Fibroblast of lung (primary cell): ENCODE results near the gene TSHZ3. TPM values are rescaled to one million over a fixed set of nuclear protein-coding genes. Genes with fewer than 3 reads are reported as not detected.

Experiments
- DNase-seq, 2 donors: peaks; one replicate each; pipeline versions ENCODE4 v3.0.0 to v3.0.0-alpha.2; 2010; ENCODE audit warnings: low read depth in 2 of 2
- H2AFZ ChIP-seq: 2 replicates; pipeline ENCODE4 v1.5.1; 2012; ENCODE audit warnings: low read length, control low read depth, inconsistent platforms
- H3K27ac ChIP-seq: 2 replicates; pipeline ENCODE4 v1.5.1; 2011; ENCODE audit warnings: low read length, control low read depth; ENCODE audit not compliant: insufficient read depth
- H3K27me3 ChIP-seq: 2 replicates; pipeline ENCODE4 v1.5.1; 2011; ENCODE audit warnings: mild to moderate bottlenecking, low read length; ENCODE audit not compliant: control insufficient read depth, insufficient read depth
- H3K36me3 ChIP-seq: 2 replicates; pipeline ENCODE4 v1.5.1; 2011; ENCODE audit warnings: low read length; ENCODE audit not compliant: control insufficient read depth, insufficient read depth
- H3K4me1 ChIP-seq: 2 replicates; pipeline ENCODE4 v1.5.1; 2011; ENCODE audit warnings: low read length; ENCODE audit not compliant: control insufficient read depth, insufficient read depth; ENCODE audit errors: extremely low read depth
- H3K4me2 ChIP-seq: 2 replicates; pipeline ENCODE4 v1.5.1; 2011; ENCODE audit warnings: low read length, control low read depth; ENCODE audit not compliant: insufficient read depth; ENCODE audit errors: extremely low read depth
- H3K4me3 ChIP-seq, 4 experiments: fragments of 200-600 bp in 1 of 4; sonication (generic) in 1 of 4; replicated peaks in 1 of 4; 2 replicates each; pipeline ENCODE4 v1.5.1; 2011 to 2016; ENCODE audit warnings: low read length in 4 of 4, low read depth in 3 of 4, mild to moderate bottlenecking in 3 of 4, control low read depth in 2 of 4, inconsistent platforms in 1 of 4, mixed read lengths in 1 of 4; ENCODE audit not compliant: insufficient read depth in 1 of 4; ENCODE audit errors: control extremely low read depth in 1 of 4
- H3K79me2 ChIP-seq: 2 replicates; pipeline ENCODE4 v1.5.1; 2012; ENCODE audit warnings: mild to moderate bottlenecking, low read length, inconsistent platforms; ENCODE audit not compliant: control insufficient read depth, insufficient read depth
- H3K9ac ChIP-seq: 2 replicates; pipeline ENCODE4 v1.5.1; 2011; ENCODE audit warnings: mild to moderate bottlenecking, low read length, control low read depth; ENCODE audit not compliant: insufficient read depth
- H3K9me3 ChIP-seq: 2 replicates; pipeline ENCODE4 v1.5.1; 2012; ENCODE audit warnings: low read depth, low read length; ENCODE audit not compliant: control insufficient read depth, insufficient read depth
- H4K20me1 ChIP-seq: 2 replicates; pipeline ENCODE4 v1.5.1; 2011; ENCODE audit warnings: low read length; ENCODE audit not compliant: control insufficient read depth, insufficient read depth; ENCODE audit errors: extremely low read depth
- EZH2 ChIP-seq: IDR thresholded peaks from 2 replicates; pipeline ENCODE4 v1.5.1; 2012; ENCODE audit warnings: low read length, control low read depth, mild to moderate bottlenecking; ENCODE audit errors: missing control alignments
- polyA plus RNA-seq, 2 donors: library from polyadenylated mRNA; depleted of rRNA in 1 of 2; stranded (reverse) in 1 of 2; unstranded in 1 of 2; fragments of >200 nt; gene quantifications; 2 replicates each; pipeline ENCODE4 v1.2.1, GENCODE V29; 2011 to 2012; ENCODE audit warnings: missing spikeins in 1 of 2
- total RNA-seq: library from RNA; depleted of rRNA; stranded (reverse); fragments of >200 nt; gene quantifications from 2 replicates; pipeline ENCODE4 v1.2.1, GENCODE V29; 2014
- TF ChIP-seq, protein P1 (sequence below), 2 donors: IDR thresholded peaks in 1 of 2; conservative IDR thresholded peaks in 1 of 2; 1 replicate in 1 of 2; 2 replicates in 1 of 2; pipeline ENCODE4 v1.5.1; 2011 to 2012; ENCODE audit warnings: low read length in 2 of 2, control low read depth in 1 of 2, inconsistent platforms in 1 of 2, low read depth in 1 of 2, mild to moderate bottlenecking in 1 of 2

The TSHZ3 gene
- total and polyA plus RNA-seq, 2 donors (not counting 1 experiment from before 2014, with no cell fraction given): 7.0 to 17.3 TPM

DNA sequence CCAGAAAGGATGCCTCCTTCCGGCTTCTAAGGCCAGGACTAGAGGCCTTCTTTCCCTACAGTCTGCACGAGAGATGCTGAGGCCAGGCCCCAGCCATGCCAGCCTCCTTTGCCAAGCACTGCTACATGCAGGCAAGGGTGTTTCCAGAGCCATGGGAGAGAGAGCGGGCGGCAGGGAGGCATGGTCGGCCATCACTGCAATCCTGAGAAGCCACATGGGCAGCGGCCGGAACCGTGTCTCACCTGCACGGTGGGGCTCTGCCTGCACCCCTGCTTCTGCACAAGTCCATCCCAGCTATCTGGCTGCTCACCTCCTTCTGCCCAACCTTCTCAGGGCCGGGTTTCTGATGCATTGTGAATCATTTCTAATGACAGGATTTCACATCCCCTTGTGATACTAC lies 35.1 kb downstream of the TSHZ3 start:
- H4K20me1 ChIP-seq: no peaks in the 10 kb centered on the region
- no peaks in the 10 kb centered on the region for H3K9me3 ChIP-seq
- DNase-seq: no peak
- no peak for TF ChIP-seq EZH2
- no peaks in the 10 kb centered on the region for H3K27me3 ChIP-seq
- peaks cover 53% of the 10 kb centered on the region for H3K79me2 ChIP-seq
- no peak overlapping the region for H3K9ac ChIP-seq
- H3K27ac ChIP-seq: no peak overlapping the region
- no peak overlapping the region for H3K4me2 ChIP-seq
- H3K4me1 ChIP-seq: no peaks in the 10 kb centered on the region
- no peak overlapping the region for H3K4me3 ChIP-seq
- no peaks in the 10 kb centered on the region for H3K36me3 ChIP-seq
- H2AFZ ChIP-seq: no peak overlapping the region

DNA sequence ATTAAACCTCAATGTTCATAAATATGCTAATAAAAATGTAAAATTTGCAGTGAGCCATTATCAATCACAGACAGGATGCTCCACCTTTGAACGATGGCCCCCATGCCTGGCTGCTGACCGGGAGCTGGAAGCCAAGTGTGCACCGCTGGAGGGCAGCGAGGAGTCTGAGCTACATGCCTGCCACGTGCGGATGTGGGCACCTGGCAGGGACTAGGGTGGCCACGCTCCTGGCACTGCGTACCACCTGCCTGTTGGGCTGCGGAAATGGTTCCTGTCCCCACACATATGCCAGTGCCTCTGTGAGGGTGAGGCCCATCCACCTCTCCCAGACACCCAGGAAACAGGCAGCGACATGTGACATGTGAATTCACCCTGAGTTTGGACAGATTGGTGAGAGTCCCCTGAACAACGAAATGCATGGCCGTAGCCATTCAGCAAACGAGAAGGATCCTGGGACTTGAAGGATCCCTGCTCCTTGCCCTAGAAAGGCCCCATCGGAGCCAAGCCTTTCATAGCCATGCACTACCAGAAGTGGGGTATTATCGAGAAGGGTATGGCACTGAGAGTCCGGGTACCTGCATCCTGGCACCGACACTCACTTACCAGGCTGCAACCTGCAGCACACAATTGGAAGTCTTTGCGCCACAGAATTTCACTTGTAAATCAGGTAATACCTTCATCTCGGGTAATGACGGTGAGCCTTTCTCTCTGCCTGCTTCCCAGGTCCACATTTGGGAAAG lies 35.8 kb downstream of the TSHZ3 start:
- H3K4me1 ChIP-seq: no peaks in the 10 kb centered on the region
- H3K4me2 ChIP-seq: no peak overlapping the region
- TF ChIP-seq EZH2: no peak
- TF ChIP-seq, protein P1, sequence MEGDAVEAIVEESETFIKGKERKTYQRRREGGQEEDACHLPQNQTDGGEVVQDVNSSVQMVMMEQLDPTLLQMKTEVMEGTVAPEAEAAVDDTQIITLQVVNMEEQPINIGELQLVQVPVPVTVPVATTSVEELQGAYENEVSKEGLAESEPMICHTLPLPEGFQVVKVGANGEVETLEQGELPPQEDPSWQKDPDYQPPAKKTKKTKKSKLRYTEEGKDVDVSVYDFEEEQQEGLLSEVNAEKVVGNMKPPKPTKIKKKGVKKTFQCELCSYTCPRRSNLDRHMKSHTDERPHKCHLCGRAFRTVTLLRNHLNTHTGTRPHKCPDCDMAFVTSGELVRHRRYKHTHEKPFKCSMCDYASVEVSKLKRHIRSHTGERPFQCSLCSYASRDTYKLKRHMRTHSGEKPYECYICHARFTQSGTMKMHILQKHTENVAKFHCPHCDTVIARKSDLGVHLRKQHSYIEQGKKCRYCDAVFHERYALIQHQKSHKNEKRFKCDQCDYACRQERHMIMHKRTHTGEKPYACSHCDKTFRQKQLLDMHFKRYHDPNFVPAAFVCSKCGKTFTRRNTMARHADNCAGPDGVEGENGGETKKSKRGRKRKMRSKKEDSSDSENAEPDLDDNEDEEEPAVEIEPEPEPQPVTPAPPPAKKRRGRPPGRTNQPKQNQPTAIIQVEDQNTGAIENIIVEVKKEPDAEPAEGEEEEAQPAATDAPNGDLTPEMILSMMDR (conservative IDR thresholded peaks at IDR 0.05 in 1 of 2, IDR thresholded peaks at IDR 0.05 in 1 of 2; ENCODE audit: low read depth in 1 of 2, low read length in 2 of 2): no peak
- no peak for DNase-seq
- no peak overlapping the region for H3K27ac ChIP-seq
- H3K79me2 ChIP-seq: peaks cover 55% of the 10 kb centered on the region
- H3K27me3 ChIP-seq: no peaks in the 10 kb centered on the region
- no peaks in the 10 kb centered on the region for H4K20me1 ChIP-seq
- H2AFZ ChIP-seq: no peak overlapping the region
- no peak overlapping the region for H3K9ac ChIP-seq
- no peaks in the 10 kb centered on the region for H3K9me3 ChIP-seq
- H3K36me3 ChIP-seq: no peaks in the 10 kb centered on the region
- H3K4me3 ChIP-seq: no peak overlapping the region

DNA sequence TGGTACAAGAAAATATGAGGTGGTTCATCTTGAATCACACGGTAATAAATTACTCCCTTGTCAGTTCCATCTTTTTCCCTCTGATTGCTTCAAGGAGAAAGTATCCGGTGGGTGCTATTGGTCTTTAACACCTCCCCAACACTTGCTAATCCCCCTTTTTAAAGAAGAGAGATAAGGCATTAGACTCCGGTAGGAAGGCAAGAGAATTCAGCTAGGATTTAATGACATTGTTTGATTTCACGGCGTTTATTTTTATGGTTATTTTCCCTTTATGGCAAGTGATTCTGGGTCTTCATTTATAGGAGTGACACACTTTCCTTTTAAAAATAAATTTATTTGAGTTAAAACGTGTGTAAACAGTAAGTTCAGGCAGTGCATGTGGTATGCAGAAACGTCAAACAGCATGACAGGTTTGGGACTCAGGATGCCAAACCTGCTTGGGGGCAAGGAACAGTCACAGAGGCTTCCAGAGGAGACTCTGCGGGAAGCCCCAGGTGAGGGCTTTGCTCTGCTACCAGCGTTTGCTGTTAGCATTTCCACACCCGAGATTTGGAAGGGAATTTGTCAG lies 36.5 kb downstream of the TSHZ3 start:
- Histone ChIP-seq H3K36me3 (no peaks in the 10 kb centered on the region), H3K27me3 (no peaks in the 10 kb centered on the region), H3K9ac (no peak overlapping the region), H3K79me2 (peaks cover 53% of the 10 kb centered on the region), H3K9me3 (no peaks in the 10 kb centered on the region), H3K4me2 (no peak overlapping the region), H4K20me1 (no peaks in the 10 kb centered on the region), H3K27ac (no peak overlapping the region), H2AFZ (no peak overlapping the region), H3K4me3 (no peak overlapping the region), H3K4me1 (no peaks in the 10 kb centered on the region)
- no peak for DNase-seq
- TF ChIP-seq EZH2: no peak
- TF ChIP-seq, protein P1 (conservative IDR thresholded peaks at IDR 0.05 in 1 of 2, IDR thresholded peaks at IDR 0.05 in 1 of 2; ENCODE audit: low read depth in 1 of 2, low read length in 2 of 2): no peak
